KMS-11 (cell line): ENCODE results near the gene ADAMTSL4.

ENCODE experiments used
- H2AFZ ChIP-seq: fragments of 200-600 bp; sonication (generic); 2 replicates; pipeline ENCODE4 v1.6.1; 2016; ENCODE audit warnings: antibody characterized with exemption, mixed run types, low read depth
- H3K27ac ChIP-seq: fragments of 200-600 bp; sonication (generic); 2 replicates; pipeline ENCODE4 v1.6.1; 2016; ENCODE audit warnings: mild to moderate bottlenecking, mixed run types
- H3K27me3 ChIP-seq: fragments of 200-600 bp; sonication (generic); 2 replicates; pipeline ENCODE4 v1.6.1; 2017; ENCODE audit warnings: mild to moderate bottlenecking, low read depth, mixed run types, moderate library complexity; ENCODE audit not compliant: insufficient read depth
- H3K36me3 ChIP-seq: fragments of 200-600 bp; sonication (generic); 2 replicates; pipeline ENCODE4 v1.6.1; 2017; ENCODE audit warnings: mild to moderate bottlenecking, mixed run types; ENCODE audit not compliant: insufficient read depth
- H3K4me1 ChIP-seq: fragments of 200-600 bp; sonication (generic); 2 replicates; pipeline ENCODE4 v1.6.1; 2016; ENCODE audit warnings: mild to moderate bottlenecking, low read depth, mixed run types; ENCODE audit not compliant: poor library complexity, severe bottlenecking
- H3K4me2 ChIP-seq: fragments of 200-600 bp; sonication (generic); 2 replicates; pipeline ENCODE4 v1.7.0; 2016; ENCODE audit warnings: mild to moderate bottlenecking, mixed run types
- H3K4me3 ChIP-seq: fragments of 200-600 bp; sonication (generic); IDR thresholded peaks from 2 replicates; pipeline ENCODE4 v1.6.1; 2017; ENCODE audit warnings: low read depth, low read length, mixed read lengths; ENCODE audit not compliant: insufficient read depth
- H3K79me2 ChIP-seq: fragments of 200-600 bp; sonication (generic); 2 replicates; pipeline ENCODE4 v1.6.1; 2016; ENCODE audit warnings: low read depth, mixed run types; ENCODE audit not compliant: insufficient read depth
- H3K9ac ChIP-seq: fragments of 200-600 bp; sonication (generic); 2 replicates; pipeline ENCODE4 v1.6.1; 2016; ENCODE audit warnings: mild to moderate bottlenecking, mixed run types
- H4K20me1 ChIP-seq: fragments of 200-600 bp; sonication (generic); 2 replicates; pipeline ENCODE4 v1.6.1; 2016; ENCODE audit warnings: mild to moderate bottlenecking, mixed run types; ENCODE audit not compliant: insufficient read depth
- TF ChIP-seq, protein P1 (sequence below): fragments of 200-600 bp; sonication (generic); conservative IDR thresholded peaks from 2 replicates; pipeline ENCODE4 v1.6.1; 2017; ENCODE audit warnings: low read depth, mild to moderate bottlenecking, antibody characterized with exemption, low read length, moderate library complexity, mixed read lengths

ADAMTSL4 gene

GRCh38 chr1:150567341-150567716 is 18.1 kb downstream of the ADAMTSL4 start:
- peak overlapping the region; percentile 77 for H3K27ac ChIP-seq
- TF ChIP-seq, protein P1, sequence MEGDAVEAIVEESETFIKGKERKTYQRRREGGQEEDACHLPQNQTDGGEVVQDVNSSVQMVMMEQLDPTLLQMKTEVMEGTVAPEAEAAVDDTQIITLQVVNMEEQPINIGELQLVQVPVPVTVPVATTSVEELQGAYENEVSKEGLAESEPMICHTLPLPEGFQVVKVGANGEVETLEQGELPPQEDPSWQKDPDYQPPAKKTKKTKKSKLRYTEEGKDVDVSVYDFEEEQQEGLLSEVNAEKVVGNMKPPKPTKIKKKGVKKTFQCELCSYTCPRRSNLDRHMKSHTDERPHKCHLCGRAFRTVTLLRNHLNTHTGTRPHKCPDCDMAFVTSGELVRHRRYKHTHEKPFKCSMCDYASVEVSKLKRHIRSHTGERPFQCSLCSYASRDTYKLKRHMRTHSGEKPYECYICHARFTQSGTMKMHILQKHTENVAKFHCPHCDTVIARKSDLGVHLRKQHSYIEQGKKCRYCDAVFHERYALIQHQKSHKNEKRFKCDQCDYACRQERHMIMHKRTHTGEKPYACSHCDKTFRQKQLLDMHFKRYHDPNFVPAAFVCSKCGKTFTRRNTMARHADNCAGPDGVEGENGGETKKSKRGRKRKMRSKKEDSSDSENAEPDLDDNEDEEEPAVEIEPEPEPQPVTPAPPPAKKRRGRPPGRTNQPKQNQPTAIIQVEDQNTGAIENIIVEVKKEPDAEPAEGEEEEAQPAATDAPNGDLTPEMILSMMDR: no peak
- H3K4me2 ChIP-seq: peak overlapping the region; percentile 100
- H3K36me3 ChIP-seq: no peaks in the 10 kb centered on the region; the same call in 1 of the 2 replicates
- H2AFZ ChIP-seq: peak overlapping the region; percentile 3; the same call in 1 of the 2 replicates
- peaks cover 65% of the 10 kb centered on the region for H3K79me2 ChIP-seq
- no peaks in the 10 kb centered on the region for H4K20me1 ChIP-seq
- no peaks in the 10 kb centered on the region for H3K27me3 ChIP-seq
- H3K4me1 ChIP-seq: peaks cover 98% of the 10 kb centered on the region
- H3K9ac ChIP-seq: peak overlapping the region; percentile 31; the same call in 1 of the 2 replicates
- H3K4me3 ChIP-seq: peak overlapping the region; percentile 89

DNA sequence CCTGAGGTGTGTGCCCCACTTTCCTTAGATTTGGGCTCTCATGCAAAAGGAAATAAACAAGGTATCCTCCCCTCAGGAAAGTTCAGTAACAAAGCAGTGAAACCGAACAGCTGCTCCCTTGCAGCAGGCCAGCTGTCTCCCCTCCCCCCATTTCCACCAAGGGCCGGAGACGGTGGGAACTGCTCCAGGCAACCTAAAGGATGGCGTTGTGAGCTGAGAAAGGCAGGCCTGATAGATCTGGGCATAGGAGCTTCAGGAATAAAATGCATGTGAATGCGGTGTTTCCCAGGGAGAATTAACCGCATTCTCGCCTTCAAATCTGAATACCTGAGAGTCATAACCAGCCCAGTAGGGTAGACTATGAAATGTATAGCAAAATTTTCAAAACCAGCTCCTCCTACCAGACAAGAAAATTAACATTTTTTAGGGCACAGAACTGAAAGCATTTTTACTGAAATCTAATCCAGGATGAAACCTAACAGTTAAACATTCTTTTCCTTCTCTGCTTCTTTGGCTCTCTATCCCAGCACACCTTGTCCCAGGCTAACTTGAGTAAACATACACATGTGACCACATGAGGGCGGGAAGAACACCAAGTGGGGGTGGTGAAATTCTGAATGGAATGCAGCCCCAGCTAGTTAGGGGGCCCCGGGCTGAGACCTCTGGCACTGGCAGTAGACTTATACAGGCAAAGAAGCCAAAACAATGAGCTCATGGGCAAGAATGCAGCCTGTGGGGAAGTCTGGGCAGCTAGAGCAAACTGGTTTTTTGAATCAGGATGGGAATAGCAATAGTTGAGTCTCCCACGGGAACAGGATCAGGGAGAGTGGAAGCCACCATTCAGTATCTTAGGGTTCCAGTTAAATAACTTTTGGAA is 18.7 kb downstream of the ADAMTSL4 start:
- Histone ChIP-seq H3K27me3 (no peaks in the 10 kb centered on the region), H3K79me2 (peaks cover 71% of the 10 kb centered on the region), H3K4me2 (peak overlapping the region; percentile 100), H3K27ac (peak overlapping the region; percentile 77), H3K4me3 (peak overlapping the region; percentile 89), H3K9ac (peak overlapping the region; percentile 31; the same call in 1 of the 2 replicates), H3K4me1 (peaks cover 100% of the 10 kb centered on the region), H3K36me3 (peaks cover 6% of the 10 kb centered on the region; the same call in 1 of the 2 replicates), H4K20me1 (no peaks in the 10 kb centered on the region), H2AFZ (peak overlapping the region; percentile 3; the same call in 1 of the 2 replicates)
- TF ChIP-seq, protein P1: peak; percentile 49; the same call in 1 of the 2 replicates

GRCh38 chr1:150568594-150568966 is 19.4 kb downstream of the ADAMTSL4 start:
- TF ChIP-seq, protein P1: no peak
- H3K79me2 ChIP-seq: peaks cover 78% of the 10 kb centered on the region
- H3K36me3 ChIP-seq: peaks cover 12% of the 10 kb centered on the region; the same call in 1 of the 2 replicates
- no peak overlapping the region for H2AFZ ChIP-seq
- H3K9ac ChIP-seq: peak overlapping the region; percentile 31; the same call in 1 of the 2 replicates
- H4K20me1 ChIP-seq: no peaks in the 10 kb centered on the region
- peak overlapping the region; percentile 77 for H3K27ac ChIP-seq
- H3K4me2 ChIP-seq: peak overlapping the region; percentile 100
- peaks cover 100% of the 10 kb centered on the region for H3K4me1 ChIP-seq
- H3K27me3 ChIP-seq: no peaks in the 10 kb centered on the region
- H3K4me3 ChIP-seq: peak overlapping the region; percentile 89

- Histone ChIP-seq H3K36me3 (peaks cover 57% of the 10 kb centered on the region), H3K4me1 (peaks cover 94% of the 10 kb centered on the region)
Observed at GRCh38 chr1:150572918-150573647, 23.9 kb downstream of the ADAMTSL4 start.

More at GRCh38 chr1:150572918-150573647, 23.9 kb downstream of the ADAMTSL4 start:
- Histone ChIP-seq H3K4me3 (no peak overlapping the region), H3K9ac (no peak overlapping the region), H4K20me1 (peaks cover 40% of the 10 kb centered on the region), H3K27ac (peak overlapping the region; percentile 1; the same call in 1 of the 2 replicates), H3K4me2 (peak overlapping the region; percentile 99), H3K27me3 (no peaks in the 10 kb centered on the region), H3K79me2 (peaks cover 97% of the 10 kb centered on the region), H2AFZ (no peak overlapping the region)
- TF ChIP-seq, protein P1: no peak
